BJ (cell line): Measurements from ENCODE around the gene ELOVL4. TPM values are rescaled to one million over a fixed set of nuclear protein-coding genes. Genes with fewer than 3 reads are reported as not detected.

Experiments used
- CTCF ChIA-PET: fragments of 350-600 bp; formaldehyde crosslinking; extraction: SDS; loops from one replicate; lab custom pipeline; 2021; ENCODE audit warnings: antibody characterized with exemption, inconsistent platforms; lab: Yijun Ruan, JAX
- POLR2A ChIA-PET: fragments of 300-600 bp; sonication (Branson Sonifier 250); formaldehyde crosslinking; extraction: SDS; loops from one replicate; lab custom pipeline; 2021; ENCODE audit warnings: antibody characterized with exemption; lab: Charles Lee
- DNase-seq: peaks from one replicate; pipeline ENCODE4 v3.0.0-alpha.2; 2011; ENCODE audit warnings: low read depth
- H3K27me3 ChIP-seq: 2 replicates; pipeline ENCODE4 v1.6.0; 2011; ENCODE audit warnings: low read length; ENCODE audit not compliant: control insufficient read depth, insufficient read depth
- H3K36me3 ChIP-seq: 2 replicates; pipeline ENCODE4 v1.5.1; 2011; ENCODE audit warnings: low read length; ENCODE audit not compliant: control insufficient read depth, insufficient read depth
- H3K4me3 ChIP-seq: 2 replicates; pipeline ENCODE4 v1.5.1; 2011; ENCODE audit warnings: low read depth, mild to moderate bottlenecking, control low read depth, low read length
- polyA plus RNA-seq: library from polyadenylated mRNA; depleted of rRNA; stranded (reverse); fragments of >200 nt; gene quantifications from 2 replicates; pipeline ENCODE4 v1.2.3, GENCODE V29; 2011
- TF ChIP-seq, protein P1 (sequence below): IDR thresholded peaks from 2 replicates; pipeline ENCODE4 v1.5.1; 2011; ENCODE audit warnings: low read depth, mild to moderate bottlenecking, control low read depth, inconsistent platforms, low read length, moderate library complexity; ENCODE audit not compliant: insufficient read depth

ELOVL4 gene
- polyA plus RNA-seq, 1 experiment = 0.40 TPM

- CTCF ChIA-PET = interaction anchor here (2.1 kb wide), 1 partner anchor 73 kb away, joined by 7 read pairs; no protein-coding TSS in a partner anchor
- TF ChIP-seq, protein P1, sequence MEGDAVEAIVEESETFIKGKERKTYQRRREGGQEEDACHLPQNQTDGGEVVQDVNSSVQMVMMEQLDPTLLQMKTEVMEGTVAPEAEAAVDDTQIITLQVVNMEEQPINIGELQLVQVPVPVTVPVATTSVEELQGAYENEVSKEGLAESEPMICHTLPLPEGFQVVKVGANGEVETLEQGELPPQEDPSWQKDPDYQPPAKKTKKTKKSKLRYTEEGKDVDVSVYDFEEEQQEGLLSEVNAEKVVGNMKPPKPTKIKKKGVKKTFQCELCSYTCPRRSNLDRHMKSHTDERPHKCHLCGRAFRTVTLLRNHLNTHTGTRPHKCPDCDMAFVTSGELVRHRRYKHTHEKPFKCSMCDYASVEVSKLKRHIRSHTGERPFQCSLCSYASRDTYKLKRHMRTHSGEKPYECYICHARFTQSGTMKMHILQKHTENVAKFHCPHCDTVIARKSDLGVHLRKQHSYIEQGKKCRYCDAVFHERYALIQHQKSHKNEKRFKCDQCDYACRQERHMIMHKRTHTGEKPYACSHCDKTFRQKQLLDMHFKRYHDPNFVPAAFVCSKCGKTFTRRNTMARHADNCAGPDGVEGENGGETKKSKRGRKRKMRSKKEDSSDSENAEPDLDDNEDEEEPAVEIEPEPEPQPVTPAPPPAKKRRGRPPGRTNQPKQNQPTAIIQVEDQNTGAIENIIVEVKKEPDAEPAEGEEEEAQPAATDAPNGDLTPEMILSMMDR = no peak
- Histone ChIP-seq H3K36me3 (no peaks in the 10 kb centered on the region), H3K4me3 (no peak overlapping the region), H3K27me3 (no peaks in the 10 kb centered on the region; the same call in none of the 2 replicates)
- POLR2A ChIA-PET = no interaction called here
- no peak for DNase-seq
Measured at GRCh38 chr6:79943133-79943532, 4.2 kb downstream of the ELOVL4 start.

DNA sequence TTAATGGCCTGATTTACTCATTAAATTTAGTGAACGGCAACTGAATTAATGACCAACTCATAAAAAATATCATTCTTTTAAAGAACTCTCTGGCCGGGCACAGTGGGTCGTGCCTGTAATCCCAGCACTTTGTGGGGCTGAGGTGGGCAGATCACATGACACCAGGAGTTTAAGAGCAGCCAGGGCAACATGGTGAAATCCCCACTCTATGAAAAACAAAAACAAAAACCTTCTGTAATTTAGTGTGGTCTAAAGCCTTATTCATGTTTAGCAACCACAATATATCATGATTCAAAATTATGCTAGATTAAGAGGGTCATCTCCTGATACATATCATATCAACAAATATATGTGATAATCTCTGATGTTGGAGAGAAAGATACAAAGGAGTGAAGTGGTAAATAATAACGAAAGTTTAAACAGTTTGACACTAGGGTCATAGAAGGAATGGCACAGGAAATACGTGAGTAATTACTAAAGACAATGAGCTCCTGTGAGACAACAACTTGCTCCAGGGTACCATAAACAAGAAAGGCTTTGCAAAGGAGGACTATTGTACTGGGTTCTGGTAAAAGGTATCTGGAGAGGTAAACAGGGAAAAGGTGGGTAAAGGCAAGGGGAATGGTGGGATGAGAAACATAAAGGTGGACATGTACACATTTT is 5.7 kb downstream of the ELOVL4 start:
- H3K4me3 ChIP-seq = no peak overlapping the region
- ChIA-PET POLR2A (no interaction called here), CTCF (no interaction called here)
- H3K36me3 ChIP-seq = no peaks in the 10 kb centered on the region
- TF ChIP-seq, protein P1 = no peak
- no peaks in the 10 kb centered on the region for H3K27me3 ChIP-seq
- no peak for DNase-seq

- POLR2A ChIA-PET = no interaction called here
- TF ChIP-seq, protein P1 = no peak
- H3K4me3 ChIP-seq = no peak overlapping the region
- no peaks in the 10 kb centered on the region for H3K36me3 ChIP-seq
- H3K27me3 ChIP-seq = no peaks in the 10 kb centered on the region
- DNase-seq = no peak
- CTCF ChIA-PET = no interaction called here
Measured at GRCh38 chr6:79928478-79928998, 18.8 kb downstream of the ELOVL4 start.

GRCh38 chr6:79927758-79928157 is 19.6 kb downstream of the ELOVL4 start:
- POLR2A ChIA-PET = no interaction called here
- Histone ChIP-seq H3K4me3 (no peak overlapping the region), H3K27me3 (no peaks in the 10 kb centered on the region), H3K36me3 (no peaks in the 10 kb centered on the region)
- CTCF ChIA-PET = no interaction called here
- TF ChIP-seq, protein P1 = no peak
- no peak for DNase-seq

DNA sequence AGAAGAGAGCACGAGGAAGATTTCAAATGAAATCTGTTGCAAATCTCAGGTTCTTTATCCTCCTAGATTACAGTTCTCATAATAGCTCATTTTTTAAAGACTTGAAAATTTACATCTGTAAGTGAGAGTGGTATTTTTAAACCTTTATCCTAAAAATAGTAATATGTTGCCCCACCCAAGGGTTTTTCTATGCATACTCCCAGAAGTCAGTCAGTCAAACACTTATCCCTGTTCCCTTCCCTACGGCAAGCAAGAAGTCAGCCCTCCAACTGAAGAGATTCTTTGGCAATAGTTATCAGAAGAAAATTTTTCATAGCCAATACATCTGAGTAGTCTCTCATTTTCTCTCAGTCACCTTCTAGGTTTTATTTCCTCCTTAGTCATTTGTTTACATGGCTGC is 24.1 kb downstream of the ELOVL4 start:
- ChIA-PET POLR2A (no interaction called here), CTCF (no interaction called here)
- Histone ChIP-seq H3K4me3 (no peak overlapping the region), H3K27me3 (no peaks in the 10 kb centered on the region), H3K36me3 (no peaks in the 10 kb centered on the region)
- TF ChIP-seq, protein P1 = no peak
- no peak for DNase-seq
